HG03064 (cell line): ENCODE results near the gene SLC39A11.

Source experiments
- ATAC-seq: cut with Tn5 transposase; IDR thresholded peaks from one replicate; pipeline ENCODE4 v1.9.1; 2021; ENCODE audit warnings: low read depth; ENCODE audit not compliant: unreplicated experiment

SLC39A11 gene

DNA sequence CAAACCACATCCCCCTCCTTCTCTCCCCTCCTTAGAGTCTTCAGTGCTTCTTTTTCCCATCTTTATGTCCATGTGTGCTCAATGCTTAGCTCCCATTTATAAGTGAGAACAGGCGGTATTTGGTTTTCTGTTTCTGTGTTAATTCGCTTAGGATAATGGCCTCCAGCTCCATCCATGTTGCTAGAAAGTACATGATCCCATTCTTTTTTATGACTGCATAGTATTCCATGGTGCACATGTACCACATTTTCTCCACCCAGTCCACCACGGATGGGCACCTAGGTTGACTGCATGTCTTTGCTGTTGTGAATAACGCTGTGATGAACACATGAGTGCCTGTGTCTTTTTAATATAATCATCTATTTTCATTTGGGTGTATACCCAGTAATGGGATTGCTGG, 44.3 kb downstream of the SLC39A11 start:
- no peak for ATAC-seq

DNA sequence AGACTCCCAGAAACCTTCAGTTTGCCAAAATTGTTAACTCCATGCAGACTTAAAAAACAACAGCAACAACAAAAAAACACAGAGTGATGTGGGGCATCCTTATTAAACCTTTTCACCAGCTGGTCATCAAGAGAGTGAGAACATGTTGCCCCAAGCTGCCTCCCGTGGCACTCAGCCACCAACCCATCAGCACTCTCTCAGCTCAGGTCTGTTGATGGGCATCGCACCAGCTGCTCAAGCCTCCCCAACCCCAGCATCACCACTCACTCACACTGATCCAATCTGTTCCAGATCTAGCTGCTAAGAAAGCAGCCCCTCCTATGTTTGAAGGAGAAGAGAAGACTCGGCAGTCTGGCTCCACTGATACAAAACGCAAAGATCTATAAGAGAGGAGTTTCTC, 46.8 kb downstream of the SLC39A11 start:
- no peak for ATAC-seq

DNA sequence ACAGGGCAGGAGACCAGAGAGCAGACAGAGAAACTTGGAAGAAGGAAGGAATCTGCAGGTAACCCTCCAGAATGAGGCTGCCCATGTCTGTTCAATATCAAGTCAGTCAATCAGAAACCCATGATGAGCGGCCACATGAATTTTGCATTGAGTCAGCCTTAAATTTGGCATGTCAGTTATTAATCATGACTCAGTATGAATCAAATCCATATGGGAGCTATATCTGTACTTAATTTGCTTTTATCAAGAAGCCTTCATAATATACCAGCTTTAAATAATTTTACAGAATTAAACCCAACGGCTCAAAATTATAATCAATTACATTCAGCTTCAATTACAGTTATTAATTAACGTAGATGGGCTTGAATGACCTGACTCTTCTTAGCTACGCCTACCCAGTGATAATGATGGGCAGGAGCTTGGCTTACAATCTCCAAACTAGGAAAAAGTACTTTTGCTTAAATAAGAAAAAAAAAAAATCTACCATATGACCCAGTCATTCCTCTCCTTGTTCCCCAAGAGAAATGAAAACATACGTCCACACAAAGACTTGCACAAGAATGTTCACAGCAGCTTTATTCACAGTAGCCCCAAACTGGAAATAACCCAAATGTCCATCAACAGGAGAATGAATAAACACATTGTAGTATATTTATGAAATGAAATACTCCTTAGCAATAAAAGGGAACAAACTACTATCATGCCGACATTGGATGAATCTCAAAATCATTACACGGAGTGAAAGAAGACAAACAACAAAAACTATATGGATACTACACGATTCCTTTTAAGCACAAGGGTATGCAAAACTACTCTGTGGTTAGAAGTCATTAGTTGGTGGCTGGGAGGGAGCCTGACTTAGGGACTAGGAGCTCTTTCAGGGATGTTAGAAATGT, 48.6 kb downstream of the SLC39A11 start:
- ATAC-seq: no peak

DNA sequence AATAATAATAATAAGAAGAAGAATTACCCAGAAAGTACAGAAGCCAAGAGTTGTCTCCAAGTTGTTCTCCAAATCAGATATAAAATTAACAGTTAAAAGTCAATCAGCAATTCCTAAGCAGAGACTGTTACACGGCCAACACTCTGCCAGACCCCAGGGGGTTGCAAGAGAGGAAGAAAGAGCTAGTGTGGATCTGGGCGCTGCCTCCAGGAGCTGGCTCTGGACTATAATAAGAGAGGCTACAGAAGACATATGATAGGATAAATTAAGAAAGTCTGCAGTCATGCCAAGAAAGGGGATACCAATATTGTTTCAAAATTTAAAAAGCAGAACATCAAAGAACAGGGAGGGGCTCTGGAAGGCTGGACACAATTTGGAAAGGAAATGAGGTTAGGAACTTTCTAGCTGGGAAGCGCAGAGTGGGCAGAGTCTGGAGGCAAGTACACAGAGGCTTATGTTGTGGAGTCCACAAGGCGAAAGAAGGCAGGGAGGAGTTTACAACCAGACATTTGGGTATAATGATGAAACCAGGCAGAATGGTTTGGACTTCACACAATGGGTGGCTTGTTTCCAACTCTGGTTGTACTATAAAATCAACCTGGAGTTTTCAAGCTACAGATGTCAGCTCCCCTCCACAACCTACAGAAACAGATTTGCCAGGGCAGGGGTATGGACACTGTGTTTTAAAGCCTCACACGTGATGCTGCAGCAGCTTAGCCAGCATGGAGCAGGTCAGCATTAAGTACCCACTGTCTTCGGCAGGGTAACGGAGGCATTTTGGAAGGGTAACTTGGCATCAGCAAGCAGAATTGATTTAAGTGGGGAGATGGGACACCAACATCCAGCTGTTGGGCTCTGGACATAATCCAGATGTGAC, 49.4 kb downstream of the SLC39A11 start:
- ATAC-seq: no peak

DNA sequence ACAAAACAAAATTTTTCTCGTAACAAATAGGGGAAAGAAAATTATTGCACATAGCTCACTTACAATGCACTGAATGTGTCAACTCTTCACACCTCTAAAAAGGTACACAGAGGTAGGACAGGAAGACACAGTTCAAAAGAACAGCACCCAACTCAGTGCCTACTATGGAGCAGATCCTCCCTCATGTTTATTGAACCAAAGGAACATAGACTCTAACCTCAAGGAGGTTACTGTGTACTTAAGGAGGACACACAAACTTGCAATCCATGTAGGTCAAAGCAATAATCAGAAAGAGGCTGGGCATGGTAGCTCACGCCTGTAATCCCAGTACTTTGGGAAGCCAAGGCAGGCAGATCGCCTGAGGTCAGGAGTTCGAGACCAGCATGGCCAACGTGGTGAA, 50.3 kb downstream of the SLC39A11 start:
- ATAC-seq: no peak

DNA sequence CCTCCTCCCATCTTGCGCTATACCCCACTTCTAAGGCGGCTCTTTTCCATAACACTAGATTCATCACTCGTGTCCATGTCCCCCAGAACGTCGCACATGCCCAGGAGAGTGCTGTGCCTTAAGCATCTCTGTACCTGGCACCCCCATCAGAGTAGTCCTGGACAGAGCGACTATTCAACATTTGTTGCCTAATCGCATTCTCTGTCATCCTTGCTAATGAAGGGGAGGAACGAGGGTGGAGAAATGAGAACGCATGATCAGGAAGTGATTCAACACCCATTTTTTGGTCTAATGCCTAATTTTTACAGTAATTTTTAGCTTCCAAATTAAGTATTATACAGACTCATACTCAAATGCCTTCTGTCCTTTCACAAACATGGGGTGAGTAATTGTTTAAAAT, 53.2 kb downstream of the SLC39A11 start:
- ATAC-seq: no peak

DNA sequence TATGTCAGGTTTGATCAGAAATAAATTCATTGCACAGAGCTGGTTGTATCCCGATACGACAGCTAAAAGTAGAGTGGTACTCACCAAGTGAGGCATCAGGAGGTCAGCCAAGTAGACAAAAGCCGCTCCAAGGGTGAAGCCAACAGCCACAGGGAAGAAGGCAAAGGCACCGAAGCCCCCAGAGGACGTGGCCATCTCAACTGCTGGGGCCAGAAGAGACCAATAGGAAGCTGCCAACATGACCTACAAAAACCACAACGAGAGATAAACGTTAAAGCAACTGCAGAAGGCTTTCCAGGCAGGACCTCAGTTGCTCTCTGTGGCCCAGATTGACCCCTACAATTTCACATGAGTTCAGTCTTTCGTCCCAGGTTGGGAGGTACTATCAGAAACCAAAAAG, 61.0 kb downstream of the SLC39A11 start:
- no peak for ATAC-seq

DNA sequence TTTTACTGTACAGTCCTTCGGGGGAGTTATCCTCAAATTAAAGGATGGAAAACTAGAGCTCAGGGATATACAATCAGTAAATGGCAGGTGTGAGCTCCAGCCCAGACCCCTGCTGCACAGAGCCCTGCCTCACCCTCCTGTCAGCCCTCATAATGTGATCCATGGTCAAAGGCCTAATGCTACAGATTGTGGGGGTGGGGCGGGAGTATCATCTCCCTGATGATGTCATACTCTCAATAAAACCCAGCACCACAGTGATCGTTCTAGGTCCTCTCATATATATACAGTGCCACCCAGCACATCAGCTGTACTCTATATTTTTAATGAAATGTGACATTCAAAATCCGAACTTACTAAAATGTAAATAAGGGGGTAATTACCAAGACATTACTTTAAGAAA, 61.5 kb downstream of the SLC39A11 start:
- ATAC-seq: no peak

DNA sequence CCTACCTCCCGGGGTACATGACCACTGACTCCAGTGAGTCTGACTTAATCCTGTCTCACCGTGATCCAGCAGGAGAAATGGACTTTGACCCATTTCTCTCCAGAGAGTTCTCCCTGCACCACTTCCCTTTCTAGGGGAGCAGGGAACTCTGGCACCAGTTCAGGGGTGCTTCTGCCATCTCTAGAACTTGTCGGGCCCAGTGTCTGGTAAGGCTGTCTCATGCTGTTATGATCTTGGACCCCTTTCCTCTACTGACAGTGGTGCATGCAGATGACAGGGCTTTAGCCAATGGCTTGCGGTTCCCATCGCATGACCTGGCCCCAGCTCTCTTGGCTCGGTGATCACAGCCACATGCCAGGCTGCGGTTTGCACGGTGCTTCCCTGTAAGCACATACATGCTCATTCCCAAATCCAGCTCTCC, 62.0 kb downstream of the SLC39A11 start:
- ATAC-seq: no peak

DNA sequence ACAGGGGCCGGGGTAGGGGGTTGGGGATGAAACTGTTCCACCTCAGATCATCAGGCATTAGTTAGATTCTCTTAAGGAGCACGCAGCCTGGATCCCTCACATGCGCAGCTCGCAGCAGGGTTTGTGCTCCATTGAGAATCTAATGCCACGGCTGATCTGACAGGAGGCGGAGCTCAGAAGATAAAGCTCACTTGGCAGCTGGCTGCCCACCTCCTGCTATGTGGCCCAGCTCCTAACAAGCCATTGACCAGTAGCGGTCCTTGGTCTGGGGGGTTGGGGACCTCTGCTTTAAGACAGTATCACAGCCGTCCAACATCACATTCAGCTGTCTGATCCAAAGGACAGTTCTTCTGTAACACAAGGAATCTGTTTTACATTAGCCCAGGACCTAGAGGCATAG, 62.5 kb downstream of the SLC39A11 start:
- no peak for ATAC-seq

DNA sequence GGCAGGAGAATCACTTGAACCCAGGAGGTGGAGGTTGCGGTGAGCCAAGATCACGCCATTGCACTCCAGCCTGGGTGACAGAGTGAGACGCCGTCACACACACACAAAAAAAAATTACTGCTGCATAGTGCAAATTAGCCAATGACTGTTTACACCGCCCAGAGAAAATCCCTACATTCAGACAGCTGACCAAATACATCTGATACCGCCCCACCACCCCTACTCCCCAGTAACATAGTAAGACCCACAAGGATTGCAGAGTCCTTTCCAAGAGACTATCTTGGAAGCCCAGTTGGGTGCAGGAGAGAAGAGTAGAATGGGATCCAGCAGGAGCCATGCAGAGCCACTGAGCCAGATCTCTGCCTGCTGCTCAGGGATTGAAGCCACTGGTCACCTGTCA, 63.5 kb downstream of the SLC39A11 start:
- no peak for ATAC-seq

DNA sequence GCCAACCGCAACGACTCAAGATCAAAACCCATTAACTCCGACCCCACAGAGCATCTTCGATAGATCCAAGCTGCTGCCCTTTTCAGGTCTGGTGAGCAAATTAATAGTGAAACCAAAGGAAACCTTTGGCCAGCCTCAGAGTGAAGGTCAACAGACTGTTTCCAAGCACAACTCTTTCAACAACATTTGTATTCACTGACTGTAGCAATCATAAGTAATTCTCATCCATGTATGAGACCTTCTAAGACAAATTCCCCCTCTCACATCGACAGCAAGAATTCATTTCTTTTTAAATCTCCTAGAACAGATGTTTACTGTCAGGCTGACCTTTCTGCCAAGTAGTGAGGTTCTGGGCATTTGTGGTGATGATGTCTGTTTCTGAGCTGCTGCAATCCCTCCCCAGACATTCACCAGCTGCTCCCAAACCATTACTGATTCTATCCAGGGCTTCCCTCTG, 64.2 kb downstream of the SLC39A11 start:
- no peak for ATAC-seq

DNA sequence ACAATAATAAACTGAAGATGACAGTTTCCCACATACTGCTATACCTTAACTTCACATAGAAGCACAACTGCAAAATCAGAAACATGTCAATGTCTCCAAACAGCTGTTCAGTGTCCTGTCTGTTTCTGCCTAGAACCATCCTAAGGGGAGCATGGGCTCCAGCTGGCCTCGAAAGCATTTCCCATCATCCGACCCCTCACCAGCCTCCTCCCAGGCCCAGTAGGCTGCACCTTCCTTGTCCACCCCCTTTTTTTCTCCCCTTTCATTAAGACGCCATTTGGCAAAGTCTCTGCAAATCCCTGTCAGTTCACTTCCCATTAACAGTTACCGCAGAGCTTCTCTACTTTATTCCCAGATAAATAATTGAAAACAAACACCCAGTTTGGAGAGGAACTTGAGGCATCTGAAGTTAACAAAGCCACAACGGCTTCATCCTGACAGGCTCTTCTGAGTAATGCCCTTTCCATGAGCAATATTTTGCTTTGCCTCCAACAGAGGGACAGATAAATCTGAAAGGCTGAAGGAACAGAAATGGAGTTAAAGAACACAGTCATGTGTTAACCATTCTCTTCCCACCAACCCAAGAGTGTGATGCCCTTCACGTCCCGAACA, 65.3 kb downstream of the SLC39A11 start:
- ATAC-seq: no peak

DNA sequence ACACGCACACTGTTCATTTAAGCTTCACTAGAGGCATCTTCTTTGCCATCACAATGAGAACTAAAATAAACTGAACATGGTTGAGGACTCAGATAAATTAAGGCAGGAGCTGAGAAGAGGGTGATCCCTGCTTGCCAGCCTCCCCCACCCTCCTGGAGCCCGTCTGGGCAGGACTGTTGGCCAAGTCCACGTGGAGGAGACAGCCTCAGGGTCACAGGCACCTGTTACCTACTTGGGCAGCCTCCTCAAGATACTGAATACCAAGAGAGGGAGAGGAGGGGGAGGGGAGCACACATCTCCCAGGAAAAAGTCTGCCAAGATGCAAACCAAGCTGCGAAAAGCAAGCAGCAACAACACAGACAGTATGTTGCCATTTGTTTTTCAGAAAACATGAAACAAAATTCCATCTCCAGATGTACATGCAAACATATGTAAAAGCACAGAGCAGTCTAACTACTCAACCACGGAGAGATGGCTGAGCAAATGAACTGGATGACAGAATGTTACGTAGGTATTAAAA, 67.4 kb downstream of the SLC39A11 start:
- no peak for ATAC-seq

DNA sequence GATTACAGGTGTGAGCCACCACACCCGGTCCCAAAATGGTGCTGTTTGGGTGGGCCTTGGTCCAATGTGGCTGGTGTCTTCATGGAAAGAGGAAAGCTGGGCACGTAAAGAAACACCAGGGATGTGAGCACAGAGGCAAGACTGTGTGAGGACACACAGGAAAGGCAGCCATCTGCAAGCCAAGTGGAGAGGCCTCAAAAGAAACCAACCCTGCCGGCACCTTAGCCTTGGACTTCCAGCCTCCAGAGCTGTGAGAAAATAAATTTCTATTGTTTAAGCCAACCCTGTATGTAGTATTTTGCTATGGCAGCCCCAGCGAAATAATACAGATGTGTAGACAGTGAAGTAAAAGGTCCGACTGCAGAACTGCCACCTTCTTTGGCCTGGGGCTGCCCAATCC, 68.7 kb downstream of the SLC39A11 start:
- ATAC-seq: no peak

DNA sequence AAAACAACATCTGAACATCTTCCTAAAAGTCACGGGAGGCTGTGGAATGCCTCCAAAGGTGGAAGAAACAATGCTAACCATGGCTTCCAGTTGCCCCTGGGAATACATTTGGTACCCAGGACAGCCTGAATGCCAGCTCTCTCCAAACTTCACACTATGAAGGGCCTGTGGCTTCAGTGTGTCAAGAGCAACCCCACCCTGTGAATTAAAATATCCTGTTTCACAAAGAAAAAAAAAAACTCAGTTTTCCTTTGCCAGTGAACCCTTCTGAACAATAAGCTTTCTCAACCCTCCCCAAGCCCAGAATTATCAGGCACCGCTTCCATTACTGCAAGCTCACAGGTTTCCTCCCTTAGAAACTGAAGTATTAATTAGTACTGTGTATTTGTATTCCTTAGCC, 69.8 kb downstream of the SLC39A11 start:
- no peak for ATAC-seq

DNA sequence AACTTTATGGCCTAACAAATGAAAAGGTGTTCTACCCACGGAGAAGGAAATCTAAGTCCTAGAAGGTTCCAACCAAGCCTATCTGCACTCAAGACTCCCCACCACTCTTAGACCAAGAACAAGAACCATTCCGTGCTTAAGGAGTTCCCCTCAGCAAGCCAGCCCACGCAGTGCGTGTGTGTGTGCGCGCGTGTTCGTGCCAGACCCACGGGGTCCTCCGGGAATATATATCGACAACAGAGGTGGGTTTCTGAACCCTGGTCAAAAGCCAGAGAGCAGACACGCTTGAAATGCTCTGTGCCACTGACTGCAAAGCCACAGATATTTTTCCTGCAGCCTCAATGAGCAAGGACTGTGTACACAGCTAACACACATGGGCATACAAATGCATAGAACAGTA, 70.7 kb downstream of the SLC39A11 start:
- ATAC-seq: no peak

DNA sequence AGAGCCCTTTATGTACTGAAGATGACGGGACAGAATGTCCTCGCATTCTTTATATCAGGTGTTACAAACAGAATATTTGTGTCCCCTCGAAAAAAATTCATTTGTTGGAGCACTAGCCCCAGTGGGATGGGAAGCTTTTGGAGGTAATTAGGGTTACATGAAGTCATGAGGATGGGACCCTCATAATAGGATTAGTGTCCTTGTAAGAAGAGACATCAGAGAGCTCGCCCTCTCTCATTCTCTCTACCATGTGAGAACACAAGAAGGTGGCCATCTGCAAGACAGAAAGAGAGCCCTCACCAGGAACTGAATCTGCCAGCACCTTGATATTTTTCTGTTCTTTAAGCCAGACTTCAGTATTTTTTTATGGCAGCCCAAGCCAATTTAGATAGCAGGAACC, 72.4 kb downstream of the SLC39A11 start:
- ATAC-seq: no peak

DNA sequence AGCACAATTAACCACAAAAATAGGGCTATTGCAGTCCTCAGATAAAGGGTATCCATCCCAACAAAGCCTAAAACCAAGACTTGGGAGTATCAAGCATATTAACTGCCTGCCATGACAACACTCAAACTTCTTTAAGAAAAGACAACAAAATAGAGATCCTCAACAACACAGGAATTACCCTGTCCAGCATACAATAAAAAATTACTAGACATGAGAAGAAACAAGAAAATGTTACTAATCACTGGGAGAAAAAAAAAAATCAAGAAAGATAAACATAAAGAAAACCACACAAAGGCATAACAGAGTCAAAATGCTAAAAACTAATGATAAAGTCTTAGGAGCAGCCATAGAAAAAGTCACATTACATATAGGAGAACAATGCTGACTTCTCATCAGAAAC, 73.9 kb downstream of the SLC39A11 start:
- ATAC-seq: no peak

DNA sequence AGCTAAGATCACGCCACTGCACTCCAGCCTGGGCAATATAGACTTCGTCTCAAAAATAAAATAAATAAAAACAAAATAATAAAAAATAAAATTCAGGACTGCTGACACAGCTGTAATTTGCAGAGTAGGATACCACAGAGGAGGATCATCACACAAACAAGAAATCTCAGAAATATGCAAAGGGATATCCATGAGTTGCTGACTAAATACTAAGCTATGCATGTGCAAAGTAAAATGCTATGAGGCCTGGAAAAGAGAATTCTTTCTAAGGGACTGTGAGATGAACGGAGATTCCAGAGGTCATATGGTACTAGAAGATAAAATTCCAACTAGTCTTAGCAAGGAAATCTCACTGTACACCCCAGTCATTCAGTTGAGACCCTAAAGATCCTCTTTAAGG, 74.8 kb downstream of the SLC39A11 start:
- ATAC-seq: no peak

DNA sequence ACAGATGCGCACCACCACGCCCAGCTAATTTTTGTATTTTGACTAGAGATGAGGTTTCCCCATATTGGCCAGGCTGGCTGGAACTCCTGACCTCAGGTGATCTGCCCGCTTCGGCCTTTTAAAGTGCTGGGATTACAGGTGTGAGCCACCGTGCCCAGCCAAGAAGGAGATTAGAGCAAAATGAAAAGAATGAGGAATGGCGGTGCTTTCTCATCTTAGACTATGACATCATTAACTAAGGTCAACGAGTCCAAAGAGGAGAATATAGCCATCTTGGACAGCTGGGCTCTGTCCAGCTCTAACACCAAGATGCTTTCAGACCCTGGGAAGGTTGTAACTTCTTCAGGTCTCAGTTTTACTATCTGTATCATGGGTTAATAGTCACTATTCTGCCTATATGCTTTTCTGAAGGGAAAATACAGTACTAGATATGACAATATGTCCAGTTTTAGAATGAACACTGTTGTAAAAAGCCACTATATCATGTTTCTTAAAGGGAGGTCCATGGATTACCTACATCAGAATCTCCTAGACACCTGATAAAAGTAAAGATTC, 76.7 kb downstream of the SLC39A11 start:
- no peak for ATAC-seq
